GM23338 (cell line): Measurements from ENCODE around the gene CHST13. TPM values are rescaled to one million over a fixed set of nuclear protein-coding genes. Genes with fewer than 3 reads are reported as not detected.

Source experiments
- ATAC-seq: fragments of 200-7000 bp; cut with Tn5 transposase; 3 replicates; pipeline ENCODE4 v1.9.1; 2020
- DNase-seq: peaks from one replicate; pipeline ENCODE4 v3.0.0-alpha.2; 2015; ENCODE audit warnings: low spot score
- H2AFZ ChIP-seq: fragments of 200-600 bp; sonication (generic); 2 replicates; pipeline ENCODE4 v1.8.0; 2016; ENCODE audit warnings: antibody characterized with exemption, mild to moderate bottlenecking, moderate library complexity
- H3F3A ChIP-seq: fragments of 200-600 bp; sonication (generic); replicated peaks from 2 replicates; pipeline ENCODE4 v1.8.0; 2017; ENCODE audit warnings: antibody characterized with exemption, mixed run types, low read depth
- H3K27ac ChIP-seq: fragments of 200-600 bp; sonication (generic); 2 replicates; pipeline ENCODE4 v1.6.1; 2016; ENCODE audit warnings: low read depth
- H3K27me3 ChIP-seq: fragments of 200-600 bp; sonication (generic); 2 replicates; pipeline ENCODE4 v1.8.0; 2016; ENCODE audit warnings: mild to moderate bottlenecking, mixed run types, moderate library complexity; ENCODE audit not compliant: insufficient read depth
- H3K36me3 ChIP-seq: fragments of 200-600 bp; sonication (generic); 2 replicates; pipeline ENCODE4 v1.8.0; 2016; ENCODE audit warnings: mild to moderate bottlenecking; ENCODE audit not compliant: insufficient read depth
- H3K4me1 ChIP-seq: fragments of 200-600 bp; sonication (generic); 2 replicates; pipeline ENCODE4 v1.8.0; 2016; ENCODE audit warnings: mild to moderate bottlenecking, moderate library complexity; ENCODE audit not compliant: insufficient read depth
- H3K4me2 ChIP-seq: fragments of 200-600 bp; sonication (generic); 2 replicates; pipeline ENCODE4 v1.7.1; 2017; ENCODE audit warnings: mixed run types
- H3K4me3 ChIP-seq: fragments of 200-600 bp; sonication (generic); 2 replicates; pipeline ENCODE4 v1.6.1; 2016; ENCODE audit warnings: mixed run types
- H3K79me2 ChIP-seq: fragments of 200-600 bp; sonication (generic); replicated peaks from 2 replicates; pipeline ENCODE4 v1.8.0; 2017; ENCODE audit warnings: mild to moderate bottlenecking; ENCODE audit not compliant: insufficient read depth
- H3K9me2 ChIP-seq: fragments of 200-600 bp; sonication (generic); 2 replicates; pipeline ENCODE4 v1.8.0; 2017; ENCODE audit not compliant: insufficient read depth
- H4K20me1 ChIP-seq: fragments of 200-600 bp; sonication (generic); replicated peaks from 2 replicates; pipeline ENCODE4 v1.8.0; 2017; ENCODE audit warnings: mild to moderate bottlenecking; ENCODE audit not compliant: insufficient read depth
- H3K27ac Mint-ChIP-seq: 2 replicates; pipeline ENCODE4 v1.8.0; 2020; ENCODE audit warnings: inconsistent platforms, mild to moderate bottlenecking, moderate library complexity, mixed read lengths
- H3K27me3 Mint-ChIP-seq: 3 replicates; pipeline ENCODE4 v1.8.0; 2022; ENCODE audit warnings: low read depth, mild to moderate bottlenecking, moderate library complexity, mixed read lengths, inconsistent platforms; ENCODE audit not compliant: insufficient read depth, poor library complexity
- H3K36me3 Mint-ChIP-seq: 3 replicates; pipeline ENCODE4 v1.8.0; 2021; ENCODE audit warnings: low read depth, mild to moderate bottlenecking, inconsistent platforms, moderate library complexity, mixed read lengths
- H3K4me1 Mint-ChIP-seq: 3 replicates; pipeline ENCODE4 v1.8.0; 2020; ENCODE audit warnings: mild to moderate bottlenecking, inconsistent platforms, mixed read lengths
- H3K4me3 Mint-ChIP-seq: 3 replicates; pipeline ENCODE4 v1.8.0; 2021; ENCODE audit warnings: moderate library complexity, mild to moderate bottlenecking, inconsistent platforms, mixed read lengths
- H3K9me3 Mint-ChIP-seq: 3 replicates; pipeline ENCODE4 v1.8.0; 2020; ENCODE audit warnings: moderate library complexity, mild to moderate bottlenecking, inconsistent platforms, mixed read lengths
- CREB1 ChIP-seq: fragments of 250-450 bp; sonication (Bioruptor Pico); IDR thresholded peaks from 2 replicates; pipeline ENCODE4 v1.5.0; 2020; ENCODE audit warnings: low read depth, mild to moderate bottlenecking, moderate library complexity
- CTCF ChIP-seq, 2 experiments: fragments of 200-600 bp in 1 of 2; sonication (generic) in 1 of 2; conservative IDR thresholded peaks; 2 replicates each; pipeline versions ENCODE4 v1.5.1 to v1.6.1; 2016 to 2017; ENCODE audit warnings: antibody characterized with exemption in 2 of 2, low read depth in 2 of 2, mild to moderate bottlenecking in 2 of 2, moderate library complexity in 1 of 2
- ETS1 ChIP-seq: IDR thresholded peaks from 2 replicates; pipeline ENCODE4 v1.6.1; 2016; ENCODE audit warnings: antibody characterized with exemption
- EZH2 ChIP-seq: fragments of 200-600 bp; sonication (generic); IDR thresholded peaks from one replicate; pipeline ENCODE4 v1.8.0; 2017; ENCODE audit warnings: antibody characterized with exemption, mild to moderate bottlenecking, low read depth; ENCODE audit not compliant: unreplicated experiment
- EZH2phosphoT487 ChIP-seq: fragments of 200-600 bp; sonication (generic); IDR thresholded peaks from one replicate; pipeline ENCODE4 v1.8.1; 2018; ENCODE audit warnings: antibody characterized with exemption; ENCODE audit not compliant: unreplicated experiment
- JUNB ChIP-seq: IDR thresholded peaks from one replicate; pipeline ENCODE4 v1.6.1; 2016; ENCODE audit warnings: antibody characterized with exemption; ENCODE audit not compliant: unreplicated experiment
- NANOG ChIP-seq: IDR thresholded peaks from 2 replicates; pipeline ENCODE4 v1.6.1; 2016; ENCODE audit warnings: antibody characterized with exemption, borderline replicate concordance
- POLR2AphosphoS5 ChIP-seq: IDR thresholded peaks from 2 replicates; pipeline ENCODE4 v1.6.1; 2016; ENCODE audit warnings: antibody characterized with exemption, low read depth
- REST ChIP-seq: IDR thresholded peaks from one replicate; pipeline ENCODE4 v1.6.1; 2018; ENCODE audit warnings: antibody characterized with exemption; ENCODE audit not compliant: unreplicated experiment
- STAT1 ChIP-seq: IDR thresholded peaks from one replicate; pipeline ENCODE4 v1.6.1; 2016; ENCODE audit warnings: antibody characterized with exemption; ENCODE audit not compliant: unreplicated experiment
- ZNF114 ChIP-seq: fragments of 250-450 bp; sonication (Bioruptor Pico); IDR thresholded peaks from 2 replicates; pipeline ENCODE4 v1.5.0; 2020; ENCODE audit warnings: mild to moderate bottlenecking, moderate library complexity
- ZNF331 ChIP-seq: fragments of 250-450 bp; sonication (Bioruptor Pico); IDR thresholded peaks from 2 replicates; pipeline ENCODE4 v1.5.0; 2020; ENCODE audit warnings: low read depth, mild to moderate bottlenecking, moderate library complexity
- ZNF462 ChIP-seq: fragments of 250-450 bp; sonication (Bioruptor Pico); IDR thresholded peaks from 2 replicates; pipeline ENCODE4 v1.5.0; 2020; ENCODE audit warnings: mild to moderate bottlenecking, moderate library complexity
- polyA plus RNA-seq: library from polyadenylated mRNA; unstranded; fragments of >200 nt; fragmentation: Nextera tagmentation; extraction: Ambion mirVana; gene quantifications from 2 replicates; pipeline ENCODE4 v1.2.1, GENCODE V29; 2016
- total RNA-seq: library from RNA; depleted of rRNA; stranded (reverse); fragments of >200 nt; shearing (Covaris generic); gene quantifications from 2 replicates; pipeline ENCODE4 v1.2.3, GENCODE V29; 2014

CHST13 gene
- total and polyA plus RNA-seq, 2 experiments from 2014 or later, result 3.7 to 8.4 TPM

- Histone ChIP-seq H3K4me3 (no peak overlapping the region), H4K20me1 (no peaks in the 10 kb centered on the region), H3K4me2 (no peak overlapping the region), H2AFZ (no peak overlapping the region), H3K4me1 (no peaks in the 10 kb centered on the region), H3K27me3 (no peaks in the 10 kb centered on the region), H3K9me2 (no peaks in the 10 kb centered on the region), H3K36me3 (no peaks in the 10 kb centered on the region), H3K27ac (no peak overlapping the region), H3K79me2 (no peaks in the 10 kb centered on the region), H3F3A (no peaks in the 10 kb centered on the region)
- TF ChIP-seq ZNF331 (CRISPR knock-in tag) (no peak), ETS1 (no peak), REST (no peak), ZNF462 (no peak), EZH2phosphoT487 (no peak), JUNB (no peak), CTCF (conservative IDR thresholded peaks at IDR 0.05; ENCODE audit: low read depth in 2 of 2) (no peak), NANOG (no peak), EZH2 (no peak), ZNF114 (CRISPR knock-in tag) (no peak), POLR2AphosphoS5 (no peak), STAT1 (no peak), CREB1 (CRISPR knock-in tag) (no peak)
- no peak for DNase-seq
- H3K27me3 Mint-ChIP-seq, result peaks cover 6% of the 10 kb centered on the region
- peaks cover 2% of the 10 kb centered on the region; the same call in 1 of the 3 replicates for H3K4me1 Mint-ChIP-seq
- no peaks in the 10 kb centered on the region for H3K9me3 Mint-ChIP-seq
- no peak overlapping the region for H3K27ac Mint-ChIP-seq
- H3K4me3 Mint-ChIP-seq, result no peak overlapping the region
- no peaks in the 10 kb centered on the region for H3K36me3 Mint-ChIP-seq
- ATAC-seq, result no peak
Measured at GRCh38 chr3:126512916-126513650, 10.9 kb upstream of the CHST13 start.
